Amniotic epithelial cell (primary cell): Measurements from ENCODE around the gene ANO1.
"Not testable (repeated sequence)": the region's sequence is repeated elsewhere in the genome, so short reads cannot be mapped to it uniquely, and the experiment has no call there.

Source experiments
- DNase-seq: peaks from one replicate; pipeline ENCODE4 v3.0.0-alpha.2; 2010; ENCODE audit warnings: low read depth

Gene ANO1

DNA sequence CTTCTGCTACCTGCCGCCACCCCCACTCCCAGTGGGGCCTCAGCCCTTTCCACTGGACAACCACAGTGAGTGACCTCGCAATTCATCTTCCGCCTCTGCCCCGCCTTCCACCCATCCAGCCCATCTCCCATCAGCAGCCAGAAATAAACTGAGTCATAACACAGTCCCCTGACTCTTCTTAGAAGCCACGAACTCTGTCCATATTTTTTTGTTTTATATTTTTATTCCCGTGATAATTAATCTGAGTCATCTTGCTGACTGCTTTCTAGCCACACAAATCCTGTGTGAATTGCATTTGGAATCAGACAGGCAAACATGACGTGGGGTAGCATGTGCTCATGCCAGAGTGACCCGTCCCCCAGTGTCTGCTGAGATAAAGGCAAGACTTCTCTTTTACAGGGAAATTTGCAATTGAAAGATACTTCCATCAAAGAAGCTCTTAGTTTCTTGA is 132.0 kb downstream of the ANO1 start:
- peak; percentile 92 for DNase-seq

DNA sequence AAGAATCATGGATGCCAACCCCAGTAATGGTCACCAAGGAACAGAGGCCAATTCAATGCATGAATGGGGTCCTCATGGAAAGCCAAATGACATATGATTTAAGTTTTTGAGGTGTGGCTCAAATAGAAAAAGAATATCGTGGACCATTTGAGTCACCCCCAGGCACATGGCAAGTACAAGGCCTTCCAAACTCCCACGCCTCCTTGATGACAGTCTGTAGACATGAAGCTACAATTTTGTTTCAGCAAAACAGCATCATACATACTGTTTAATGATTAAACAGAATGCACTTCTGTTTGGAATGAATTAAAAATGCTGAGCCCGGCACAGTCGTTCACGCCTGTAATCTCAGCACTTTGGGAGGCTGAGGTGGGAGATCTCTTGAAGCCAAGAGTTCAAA is 132.4 kb downstream of the ANO1 start:
- peak; percentile 34 for DNase-seq

DNA sequence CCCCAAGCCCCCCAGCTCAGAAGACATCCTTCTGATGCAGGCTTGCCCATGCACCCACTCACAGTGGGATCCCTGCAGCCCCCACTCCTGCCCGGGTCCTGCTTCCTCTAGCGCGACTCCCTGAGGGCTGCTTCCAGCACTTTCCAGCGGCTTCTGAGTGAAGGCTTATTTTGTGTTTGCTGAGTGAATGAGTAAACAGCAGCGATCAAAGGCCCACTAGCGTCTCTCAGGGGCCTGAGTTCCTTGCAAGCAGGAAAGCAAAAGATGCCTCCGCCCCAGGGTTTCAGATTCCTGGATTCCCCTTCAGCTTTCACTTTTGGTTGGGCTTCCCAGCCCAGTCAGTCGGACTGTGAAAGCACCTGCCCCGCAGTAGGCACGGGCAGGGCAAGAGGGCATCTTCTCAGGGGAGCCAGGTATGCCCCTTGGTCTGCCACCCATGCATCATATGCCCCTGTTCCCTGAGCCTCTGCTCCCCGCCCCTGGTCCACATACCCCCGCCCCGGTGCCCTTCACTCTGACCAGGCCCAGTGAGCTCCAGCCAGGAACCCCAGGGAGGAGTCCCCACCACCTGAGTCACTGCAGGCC is 134.2 kb downstream of the ANO1 start:
- no peak for DNase-seq

DNA sequence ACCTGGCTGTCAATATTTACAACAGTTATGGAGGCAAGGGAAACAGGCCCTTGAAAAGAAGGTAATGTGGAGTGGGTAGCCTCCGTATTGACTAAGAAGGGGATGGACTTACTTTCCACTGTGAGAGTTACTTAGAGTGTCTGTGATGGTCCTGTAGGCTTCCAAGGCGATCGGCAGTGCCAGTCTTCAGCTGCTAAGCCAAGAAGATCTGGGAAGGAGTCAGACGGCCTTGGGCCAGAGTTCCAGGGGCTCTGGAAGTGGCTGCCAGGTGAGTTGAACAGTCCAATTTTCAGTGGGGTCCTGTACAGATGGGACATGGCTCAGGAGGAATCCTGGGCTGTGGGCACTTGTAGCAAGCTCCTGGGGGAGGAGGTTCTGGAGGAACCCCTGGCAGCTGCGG is 139.3 kb downstream of the ANO1 start:
- DNase-seq = not testable (repeated sequence)

DNA sequence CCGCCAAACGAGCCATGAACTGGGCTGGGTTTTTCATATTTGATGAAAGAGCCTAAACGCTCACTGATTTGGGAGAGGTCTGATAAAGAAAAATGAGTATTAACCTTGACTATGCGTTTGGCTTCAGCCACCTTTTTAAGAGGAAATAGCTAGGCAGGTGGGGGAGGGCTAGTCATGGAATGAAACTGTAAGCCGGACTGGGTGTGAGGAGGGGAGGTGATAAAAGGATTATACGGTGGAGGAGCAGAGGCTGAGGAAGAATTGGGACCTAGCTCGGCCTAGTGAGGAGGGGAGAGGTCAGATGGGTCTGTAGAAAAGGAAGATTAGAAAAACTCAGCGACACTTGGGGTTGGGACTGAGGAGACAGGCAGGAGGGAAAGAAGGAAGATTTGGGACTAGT is 140.0 kb downstream of the ANO1 start:
- DNase-seq = not testable (repeated sequence)

DNA sequence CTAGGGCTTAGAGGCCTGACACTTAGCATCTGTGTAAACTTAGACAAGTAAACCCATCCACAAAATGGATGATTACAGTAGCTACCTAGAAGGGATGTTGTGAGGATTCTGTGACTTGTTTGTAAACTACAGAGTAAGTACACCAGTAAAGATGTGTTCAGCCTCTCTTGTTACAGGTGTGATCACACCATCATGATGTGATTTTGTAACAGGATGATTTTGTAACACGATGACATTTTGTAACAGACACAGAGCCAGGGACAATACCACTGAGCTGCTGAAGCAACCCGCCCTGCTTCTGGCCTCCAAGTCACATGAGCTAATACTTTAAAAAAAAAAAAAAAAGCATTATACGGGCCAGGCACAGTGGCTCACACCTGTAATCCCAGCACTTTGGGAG is 142.0 kb downstream of the ANO1 start:
- DNase-seq = no peak

DNA sequence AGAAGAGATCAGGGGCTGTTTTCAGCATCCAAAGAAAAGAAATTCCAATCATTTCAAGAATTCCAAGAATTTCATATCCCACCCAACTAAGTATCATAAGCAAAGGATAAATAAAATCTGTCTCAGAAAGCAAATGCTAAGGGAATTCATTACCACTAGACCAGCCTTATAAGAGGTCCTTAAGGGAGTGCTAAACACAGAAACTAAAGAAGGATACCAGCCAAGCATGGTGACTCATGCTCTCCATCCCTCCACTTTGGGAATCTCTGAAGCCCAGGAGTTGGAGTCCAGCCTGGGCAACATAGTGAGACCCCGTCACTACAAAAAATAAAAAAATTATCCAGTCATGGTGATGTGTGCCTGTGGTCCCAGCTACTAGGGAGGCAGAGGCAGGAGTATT is 142.8 kb downstream of the ANO1 start:
- peak; percentile 13 for DNase-seq

DNA sequence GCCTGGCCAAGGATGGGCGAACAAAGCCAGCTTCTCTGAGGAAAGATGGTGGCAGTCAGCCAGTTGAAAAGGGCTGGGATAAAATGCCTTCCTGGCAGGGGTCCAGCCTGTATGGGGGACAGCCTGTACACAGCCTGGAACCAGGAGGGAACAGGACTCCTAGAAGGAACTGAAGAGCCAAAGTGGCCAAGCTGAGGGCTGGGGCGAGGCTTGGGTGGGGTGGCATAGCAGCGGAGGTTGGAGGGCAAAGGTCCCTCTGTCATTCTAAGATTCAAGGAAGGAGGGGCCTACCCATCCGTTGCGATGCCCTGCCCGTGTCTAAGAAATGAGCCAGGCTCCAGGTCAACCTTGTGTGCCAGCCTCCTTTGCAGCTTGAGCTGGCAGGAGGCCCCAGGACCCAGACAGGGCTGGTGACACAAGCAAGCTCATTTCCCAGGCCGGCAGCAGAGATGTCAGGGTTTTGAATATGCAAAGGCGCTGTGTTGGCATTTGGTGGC is 147.6 kb downstream of the ANO1 start:
- DNase-seq = no peak

DNA sequence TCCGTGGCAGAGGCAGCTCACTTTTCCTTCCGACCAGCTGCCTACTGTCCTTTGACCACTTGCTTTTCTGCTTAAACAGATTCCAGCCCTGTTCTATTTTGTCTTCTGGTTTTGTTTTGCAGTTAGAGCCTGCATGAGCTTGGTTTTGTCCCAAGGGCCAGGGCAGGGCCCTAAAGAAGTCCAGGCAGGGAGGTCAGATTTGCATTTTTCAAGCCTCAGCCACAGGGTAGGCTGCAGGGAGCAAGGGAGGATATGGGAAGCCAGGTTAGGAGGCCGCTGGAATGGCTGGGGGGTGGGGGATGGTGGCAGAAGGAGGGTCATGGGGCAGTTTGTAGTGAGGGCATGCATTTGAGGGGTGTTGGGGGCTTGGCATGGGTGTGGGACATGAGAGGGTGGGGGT is 148.1 kb downstream of the ANO1 start:
- no peak for DNase-seq

DNA sequence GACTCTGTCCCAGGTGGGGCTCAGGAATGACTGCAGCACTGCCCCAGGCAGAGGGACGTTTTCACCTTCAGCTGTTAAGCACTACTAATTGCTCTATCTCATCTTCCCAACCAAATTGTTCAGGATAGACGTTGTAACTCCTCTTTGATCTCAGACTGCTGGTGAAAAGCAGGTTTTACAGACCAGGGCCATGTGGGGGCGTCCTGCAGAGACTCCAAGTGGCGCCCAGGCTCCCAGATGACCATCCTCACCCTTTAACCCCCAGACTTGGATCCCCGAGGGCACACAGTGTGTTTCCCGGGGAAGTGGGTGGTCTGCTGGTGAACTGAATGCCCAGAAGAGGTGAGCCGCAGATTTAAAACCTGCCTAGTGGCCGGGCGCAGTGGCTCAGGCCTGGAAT is 148.8 kb downstream of the ANO1 start:
- DNase-seq = peak; percentile 16

DNA sequence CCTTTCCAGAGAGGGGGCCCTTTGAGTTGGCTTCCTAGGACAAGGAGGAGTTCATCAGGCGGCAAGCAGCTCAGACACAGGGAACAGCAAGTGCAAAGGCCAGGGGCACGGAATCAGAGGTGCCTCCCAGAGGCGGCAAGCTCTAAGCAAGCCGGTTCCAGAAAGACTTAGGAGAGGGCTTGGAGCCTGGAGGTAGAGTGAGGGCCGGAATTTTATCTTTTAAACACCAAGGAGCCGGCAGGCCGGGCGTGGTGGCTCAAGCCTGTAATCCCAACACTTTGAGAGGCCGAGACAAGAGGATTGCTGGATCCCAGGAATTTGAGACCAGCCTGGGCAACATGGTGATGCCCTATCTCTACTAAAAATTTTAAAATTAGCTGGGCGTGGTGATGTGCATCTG is 151.6 kb downstream of the ANO1 start:
- DNase-seq = no peak

DNA sequence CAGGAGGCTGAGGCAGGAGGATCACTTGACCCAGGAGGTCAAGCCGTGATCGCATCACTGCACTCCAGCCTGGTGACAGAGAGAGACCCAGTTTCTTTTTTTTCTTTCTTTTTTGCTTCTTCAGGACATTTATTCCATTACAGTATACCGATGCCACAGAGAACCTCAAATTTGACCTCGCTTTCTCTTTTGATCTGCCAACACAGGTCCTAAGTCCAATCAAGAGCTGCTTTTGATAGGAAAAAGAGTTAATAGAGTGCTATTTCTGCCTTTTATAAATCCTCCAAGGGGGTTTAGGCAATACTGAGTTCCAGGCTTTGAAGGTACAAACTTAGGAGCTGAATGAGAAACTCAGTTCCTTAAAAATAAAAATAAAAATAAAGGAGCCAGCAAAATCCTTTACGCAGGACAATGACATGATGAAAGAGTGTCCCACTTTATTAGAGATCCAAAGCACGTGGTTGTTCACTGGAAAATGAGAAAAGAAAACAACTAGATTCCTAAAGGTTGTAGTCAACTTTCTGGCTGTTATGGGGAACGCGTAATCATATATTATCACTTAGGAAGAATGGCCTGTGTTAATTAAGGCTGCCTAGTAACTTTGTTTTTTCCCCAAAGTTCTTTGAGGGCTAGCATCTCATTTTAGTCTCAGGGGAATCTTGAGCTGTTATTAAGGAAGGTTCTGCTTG is 152.2 kb downstream of the ANO1 start:
- no peak for DNase-seq

DNA sequence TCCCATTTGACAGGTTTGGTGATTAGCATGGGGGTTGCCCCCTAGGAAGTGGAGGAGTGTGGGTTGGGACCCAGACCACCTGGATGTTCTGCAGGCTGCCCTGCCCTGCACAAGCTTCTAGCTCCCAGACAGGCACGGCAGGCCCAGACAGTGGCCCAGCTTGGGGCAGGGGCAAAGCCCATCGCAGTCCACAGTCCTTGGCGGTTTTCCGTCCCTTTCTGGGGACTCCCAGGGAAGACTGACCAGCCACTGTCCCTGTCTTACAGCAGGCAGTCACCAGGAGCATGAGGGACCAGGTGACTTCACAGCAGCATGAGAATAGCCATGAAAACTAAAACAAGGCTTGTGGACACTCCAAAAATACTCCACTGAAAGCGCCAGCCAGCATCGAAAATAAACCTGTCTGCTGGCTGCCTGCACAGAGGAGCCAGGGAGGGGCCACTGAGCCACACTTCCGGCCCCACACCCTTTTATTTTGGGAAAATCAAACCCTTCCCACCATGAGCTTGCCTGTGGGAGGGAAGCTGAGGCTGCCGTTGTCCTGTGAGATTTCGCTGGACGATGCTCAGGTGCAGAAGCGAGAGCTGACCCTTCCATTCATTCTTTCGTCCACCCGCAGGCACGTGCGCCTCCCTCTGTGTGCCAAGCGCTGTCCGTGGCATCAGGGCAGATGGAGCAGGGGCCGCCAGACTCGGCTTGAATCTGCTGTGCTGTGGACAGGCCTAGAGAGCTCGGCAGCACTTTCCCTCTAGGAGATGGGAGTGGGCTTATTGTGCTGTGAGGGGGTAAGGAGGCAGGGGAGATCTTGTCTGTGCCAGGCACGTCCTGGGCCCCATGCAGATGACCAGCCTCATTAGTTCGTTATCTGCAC is 153.0 kb downstream of the ANO1 start:
- DNase-seq = no peak

DNA sequence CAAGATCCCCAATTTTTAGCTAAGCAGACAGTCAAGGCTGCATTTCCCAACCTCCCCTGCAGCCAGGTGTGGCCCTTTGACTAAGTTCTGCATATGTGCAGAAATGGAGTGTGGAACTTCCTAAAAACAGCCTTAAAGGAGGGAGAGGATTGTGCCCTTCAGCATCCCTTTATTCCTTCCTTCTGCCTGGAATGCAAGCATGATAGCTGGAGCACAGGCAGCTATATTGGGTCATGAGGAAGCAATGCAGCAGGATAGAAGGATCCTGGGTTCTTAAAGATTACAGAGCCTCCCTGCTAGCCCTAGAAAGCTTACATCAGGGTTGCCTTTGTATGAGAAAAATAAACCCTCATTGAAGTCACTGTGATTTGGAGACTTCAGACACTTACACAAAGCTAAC is 154.9 kb downstream of the ANO1 start:
- no peak for DNase-seq

DNA sequence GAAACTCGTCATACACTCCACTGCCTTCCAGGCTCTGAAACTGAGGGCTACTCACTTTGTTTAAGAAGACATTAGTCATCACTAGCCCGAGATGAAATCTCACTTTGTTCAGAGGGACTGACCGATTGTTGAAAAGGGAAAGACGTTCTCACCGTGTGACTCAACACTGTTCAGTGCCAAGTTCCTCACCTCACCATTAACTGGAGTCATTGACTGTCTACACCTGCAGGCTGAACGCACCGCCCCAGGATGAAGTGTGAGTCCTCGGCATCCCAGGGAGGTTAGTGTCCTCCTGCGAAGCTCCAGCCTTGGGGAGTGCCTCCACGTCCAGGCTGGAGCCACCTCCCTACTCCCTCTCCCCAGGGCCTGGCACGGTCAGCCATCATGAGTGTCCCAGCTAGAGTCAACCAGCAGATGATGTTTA is 155.4 kb downstream of the ANO1 start:
- DNase-seq = peak; percentile 71

DNA sequence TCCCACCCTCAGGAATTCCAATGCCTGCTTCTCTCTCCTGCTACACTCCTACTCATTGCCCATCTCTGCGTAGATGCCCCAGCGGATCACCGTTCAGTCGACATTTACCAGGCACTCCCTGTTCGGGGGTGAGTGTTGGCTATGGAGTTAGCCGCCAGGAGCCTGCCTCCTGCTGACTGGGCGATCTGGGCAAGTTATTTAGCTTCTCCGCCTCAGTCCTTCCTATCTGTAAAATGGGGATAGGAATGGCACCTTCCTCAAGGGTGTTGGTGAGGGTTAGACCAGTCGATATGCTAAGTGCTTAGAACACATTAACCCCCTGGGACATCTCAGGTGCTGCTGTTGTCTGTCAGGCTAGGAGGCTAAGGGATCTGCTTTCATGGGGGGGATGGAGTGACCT is 155.8 kb downstream of the ANO1 start:
- DNase-seq = no peak
